ENCODE data around the gene LCN2. TPM values are rescaled to one million over a fixed set of nuclear protein-coding genes. Genes with fewer than 3 reads are reported as not detected.
A peak's percentile ranks its signal among the peaks of the same experiment; 100 is the strongest.

LCN2 gene
- total and polyA plus RNA-seq, 9 of the 15 experiments (the other 6 are each of a cell fraction or from before 2014, with no cell fraction given): 0.10 to 1.2 (median 0.44) TPM; not detected in 1

GRCh38 chr9:128192601-128193371, 43.5 kb downstream of the LCN2 start (continued):
- peak; percentile 97 for TF ChIP-seq TFE3 (CRISPR knock-in tag; IDR thresholded peaks at IDR 0.05)
- 0 out of 2 replicates have a peak, but pooled peaks have one; percentile 69 for TF ChIP-seq ZNF212 (CRISPR knock-in tag; IDR thresholded peaks at IDR 0.05)
- TF ChIP-seq HIVEP1 (CRISPR knock-in tag; IDR thresholded peaks at IDR 0.05): 0 out of 2 replicates have a peak, but pooled peaks have one; percentile 66
- TF ChIP-seq POLR2G (IDR thresholded peaks at IDR 0.05; ENCODE audit: low read depth, low read length): peak; percentile 76
- TF ChIP-seq RFX5 (IDR thresholded peaks at IDR 0.05; ENCODE audit: low read depth, low read length): 0 out of 2 replicates have a peak, but pooled peaks have one; percentile 30
- no peak for TF ChIP-seq COPS2 (conservative IDR thresholded peaks at IDR 0.05)
- TF ChIP-seq ZNF830 (CRISPR knock-in tag; IDR thresholded peaks at IDR 0.05): 0 out of 2 replicates have a peak, but pooled peaks have one; percentile 24
- TF ChIP-seq PREB (CRISPR knock-in tag; IDR thresholded peaks at IDR 0.05): no peak
- TF ChIP-seq HOMEZ (CRISPR knock-in tag; IDR thresholded peaks at IDR 0.05): 0 out of 2 replicates have a peak, but pooled peaks have one; percentile 47
- no peak for TF ChIP-seq PBX2 (CRISPR knock-in tag; IDR thresholded peaks at IDR 0.05; ENCODE audit: low read depth)
- TF ChIP-seq PBX2 (tag; conservative IDR thresholded peaks at IDR 0.05; ENCODE audit: low read depth): peak; percentile 91
- TF ChIP-seq SRSF7 (optimal IDR thresholded peaks at IDR 0.05; ENCODE audit: low read depth, low read length): no peak
- no peak for TF ChIP-seq HMG20A (CRISPR knock-in tag; conservative IDR thresholded peaks at IDR 0.05)
- TF ChIP-seq MTA2 (IDR thresholded peaks at IDR 0.05; ENCODE audit: low read depth): no peak
- no peak for TF ChIP-seq ZC3H8 (IDR thresholded peaks at IDR 0.05)
- TF ChIP-seq TAF1 (IDR thresholded peaks at IDR 0.05; ENCODE audit: control insufficient read depth, extremely low read depth, insufficient read depth, low read length, severe bottlenecking): peak; percentile 11
- peak; percentile 97 to 100 for TF ChIP-seq RCOR1 (IDR thresholded peaks at IDR 0.05; ENCODE audit: borderline replicate concordance in 1 of 2, low read depth in 2 of 2, low read length in 2 of 2)
- TF ChIP-seq ZNF239 (CRISPR knock-in tag; IDR thresholded peaks at IDR 0.05): no peak; the same call in 1 of the 2 replicates
- no peak for TF ChIP-seq RBM15 (IDR thresholded peaks at IDR 0.05; ENCODE audit: insufficient read depth, low read length)
- peak; percentile 75 for TF ChIP-seq MYC (IDR thresholded peaks at IDR 0.05; ENCODE audit: low read depth, low read length)
- no peak for TF ChIP-seq MYC (CRISPR knock-in tag; IDR thresholded peaks at IDR 0.05; ENCODE audit: borderline replicate concordance, low read depth)
- TF ChIP-seq KLF1 (tag; IDR thresholded peaks at IDR 0.05): peak; percentile 72; the same call in 1 of the 2 replicates
